Measurements from ENCODE around the gene BCAP29. TPM values are rescaled to one million over a fixed set of nuclear protein-coding genes. Genes with fewer than 3 reads are reported as not detected.

BCAP29 gene
- total RNA-seq, 1 experiment from 2014 or later, result 35.3 TPM

DNA sequence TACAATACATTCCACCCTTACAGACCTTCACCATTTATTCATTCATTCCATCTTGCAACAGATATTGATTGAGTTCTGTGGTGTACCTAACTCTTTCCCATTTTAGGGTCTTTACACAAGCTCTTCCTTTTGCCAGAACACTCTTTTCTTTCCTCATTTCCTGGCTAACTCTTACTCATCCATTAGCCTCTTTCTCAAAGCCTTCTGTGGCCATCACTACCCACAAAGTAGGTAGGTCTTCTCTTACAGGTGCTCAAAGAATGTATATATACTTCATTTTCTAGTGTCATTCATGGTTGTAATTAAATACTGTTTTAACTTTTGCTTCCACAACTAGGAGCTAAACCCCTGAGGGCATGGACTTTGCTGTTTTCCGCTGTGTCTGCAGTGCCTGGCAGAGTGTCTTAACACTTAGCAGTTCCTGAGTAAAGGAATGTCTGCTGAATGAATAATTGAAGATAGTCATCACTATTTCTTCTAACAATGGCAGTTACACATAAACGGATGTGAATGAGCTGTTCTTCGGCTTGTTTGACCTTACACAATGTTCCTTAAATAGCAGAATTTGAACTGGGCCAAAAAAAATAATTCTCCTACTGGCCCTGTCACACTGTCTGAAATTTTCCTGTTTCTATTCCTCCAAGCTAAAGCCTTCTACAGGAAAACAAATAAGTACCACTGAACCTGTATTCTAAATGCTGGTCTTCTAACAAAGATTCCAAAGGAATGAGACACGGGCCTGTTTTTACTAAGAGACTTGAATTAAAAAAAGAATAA is 15.1 kb downstream of the BCAP29 start:
- Histone ChIP-seq H3K36me3 (ENCODE audit: control insufficient read depth, insufficient read depth, low read length) (no peaks in the 10 kb centered on the region), H3K27me3 (replicated peaks; ENCODE audit: control insufficient read depth, insufficient read depth, low read length) (no peaks in the 10 kb centered on the region), H3K4me1 (no peaks in the 10 kb centered on the region), H3K4me3 (ENCODE audit: low read depth, low read length) (no peak overlapping the region), H3K9me3 (no peaks in the 10 kb centered on the region)
- Mint-ChIP-seq H3K27ac (ENCODE audit: unreplicated experiment) (no peak overlapping the region), H3K4me1 (ENCODE audit: low read depth, unreplicated experiment) (no peaks in the 10 kb centered on the region), H3K36me3 (ENCODE audit: insufficient read depth, unreplicated experiment) (peaks cover 5% of the 10 kb centered on the region), H3K9me3 (ENCODE audit: unreplicated experiment) (no peaks in the 10 kb centered on the region), H3K27me3 (ENCODE audit: insufficient read depth, unreplicated experiment) (no peaks in the 10 kb centered on the region), H3K4me3 (ENCODE audit: unreplicated experiment) (no peak overlapping the region)
- POLR2A ChIA-PET, result interaction anchor here (0.6 kb wide), 1 partner anchor 68 kb away, joined by 6 read pairs; no protein-coding TSS in a partner anchor
- CTCF ChIA-PET, result interaction anchor here (0.6 kb wide), 1 partner anchor 17 kb away, joined by 4 read pairs; no protein-coding TSS in a partner anchor
- TF ChIP-seq, protein P1, sequence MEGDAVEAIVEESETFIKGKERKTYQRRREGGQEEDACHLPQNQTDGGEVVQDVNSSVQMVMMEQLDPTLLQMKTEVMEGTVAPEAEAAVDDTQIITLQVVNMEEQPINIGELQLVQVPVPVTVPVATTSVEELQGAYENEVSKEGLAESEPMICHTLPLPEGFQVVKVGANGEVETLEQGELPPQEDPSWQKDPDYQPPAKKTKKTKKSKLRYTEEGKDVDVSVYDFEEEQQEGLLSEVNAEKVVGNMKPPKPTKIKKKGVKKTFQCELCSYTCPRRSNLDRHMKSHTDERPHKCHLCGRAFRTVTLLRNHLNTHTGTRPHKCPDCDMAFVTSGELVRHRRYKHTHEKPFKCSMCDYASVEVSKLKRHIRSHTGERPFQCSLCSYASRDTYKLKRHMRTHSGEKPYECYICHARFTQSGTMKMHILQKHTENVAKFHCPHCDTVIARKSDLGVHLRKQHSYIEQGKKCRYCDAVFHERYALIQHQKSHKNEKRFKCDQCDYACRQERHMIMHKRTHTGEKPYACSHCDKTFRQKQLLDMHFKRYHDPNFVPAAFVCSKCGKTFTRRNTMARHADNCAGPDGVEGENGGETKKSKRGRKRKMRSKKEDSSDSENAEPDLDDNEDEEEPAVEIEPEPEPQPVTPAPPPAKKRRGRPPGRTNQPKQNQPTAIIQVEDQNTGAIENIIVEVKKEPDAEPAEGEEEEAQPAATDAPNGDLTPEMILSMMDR (IDR thresholded peaks at IDR 0.05; ENCODE audit: insufficient read depth in 1 of 2, low read depth in 1 of 2, low read length in 1 of 2, severe bottlenecking in 1 of 2, unreplicated experiment in 1 of 2), result no peak
- intact Hi-C loops (cut with micrococcal nuclease; ENCODE audit: unreplicated experiment), result no loop called here
- no TSS peak for BruUV-seq (replicated peaks)
- DNase-seq, result no peak

DNA sequence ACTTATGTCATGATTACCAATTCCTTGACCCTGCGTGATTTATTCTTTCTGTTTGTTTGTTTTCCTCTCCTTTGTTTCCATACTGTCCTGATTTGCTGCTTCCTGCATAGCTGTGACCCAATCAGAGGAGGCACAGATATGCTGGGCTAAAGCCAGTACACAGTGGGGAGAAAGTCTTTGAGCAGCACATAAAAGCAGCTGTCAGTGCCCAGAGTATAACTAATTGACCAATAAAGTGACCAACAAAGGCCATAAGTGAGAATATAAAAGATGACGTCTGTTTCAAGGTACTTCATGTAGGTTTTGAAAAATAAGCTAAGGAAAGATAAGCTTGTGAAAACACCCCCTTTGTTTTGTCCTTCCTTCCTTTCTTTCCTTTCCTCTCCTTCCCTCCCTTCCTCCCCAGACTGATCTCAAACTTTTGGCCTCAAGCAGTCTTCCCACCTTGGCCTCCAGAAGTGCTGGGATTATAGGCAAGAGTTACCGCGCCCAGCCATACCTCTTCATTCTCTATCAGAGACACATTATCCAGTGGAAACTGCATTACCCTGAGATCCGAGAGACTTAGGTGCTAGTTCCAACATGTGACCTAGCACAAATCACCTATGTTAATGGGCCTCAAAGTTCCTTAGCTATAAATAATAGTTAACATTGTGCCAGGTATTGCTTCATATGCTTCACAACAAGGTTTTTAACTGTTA is 17.0 kb downstream of the BCAP29 start:
- ChIA-PET POLR2A (interaction anchor here (0.9 kb wide), 1 partner anchor 33 kb away, joined by 3 read pairs; the partner anchor contains the start of genes COG5 and DUS4L), CTCF (no interaction called here)
- H3K36me3 Mint-ChIP-seq (ENCODE audit: insufficient read depth, unreplicated experiment), result peaks cover 5% of the 10 kb centered on the region
- no peak overlapping the region for H3K4me3 Mint-ChIP-seq (ENCODE audit: unreplicated experiment)
- intact Hi-C loops (cut with micrococcal nuclease; ENCODE audit: unreplicated experiment), result no loop called here
- Histone ChIP-seq H3K4me1 (peaks cover 3% of the 10 kb centered on the region), H3K9me3 (no peaks in the 10 kb centered on the region), H3K4me3 (ENCODE audit: low read depth, low read length) (no peak overlapping the region), H3K36me3 (ENCODE audit: control insufficient read depth, insufficient read depth, low read length) (no peaks in the 10 kb centered on the region), H3K27me3 (replicated peaks; ENCODE audit: control insufficient read depth, insufficient read depth, low read length) (no peaks in the 10 kb centered on the region)
- no peak for DNase-seq
- no peaks in the 10 kb centered on the region for H3K4me1 Mint-ChIP-seq (ENCODE audit: low read depth, unreplicated experiment)
- no TSS peak for BruUV-seq (replicated peaks)
- H3K27me3 Mint-ChIP-seq (ENCODE audit: insufficient read depth, unreplicated experiment), result no peaks in the 10 kb centered on the region
- no peaks in the 10 kb centered on the region for H3K9me3 Mint-ChIP-seq (ENCODE audit: unreplicated experiment)
- TF ChIP-seq, protein P1 (IDR thresholded peaks at IDR 0.05; ENCODE audit: insufficient read depth in 1 of 2, low read depth in 1 of 2, low read length in 1 of 2, severe bottlenecking in 1 of 2, unreplicated experiment in 1 of 2), result no peak
- no peak overlapping the region for H3K27ac Mint-ChIP-seq (ENCODE audit: unreplicated experiment)

DNA sequence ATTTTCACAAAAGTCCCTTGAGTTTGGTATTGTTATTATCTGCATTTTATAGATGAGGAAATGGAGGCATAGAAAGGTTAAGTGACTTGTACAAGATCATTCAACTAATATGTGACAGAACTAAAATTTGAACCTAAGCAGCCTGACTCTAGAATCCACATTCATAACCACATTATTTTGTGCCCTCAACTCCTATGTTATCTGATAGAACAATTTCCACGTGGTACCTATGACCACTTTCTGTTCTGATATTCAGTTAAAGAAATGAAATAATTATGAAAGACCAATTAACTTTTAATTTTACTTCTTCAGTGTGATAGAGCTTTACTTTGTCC is 17.5 kb downstream of the BCAP29 start:
- Mint-ChIP-seq H3K4me1 (ENCODE audit: low read depth, unreplicated experiment) (no peaks in the 10 kb centered on the region), H3K27me3 (ENCODE audit: insufficient read depth, unreplicated experiment) (no peaks in the 10 kb centered on the region), H3K36me3 (ENCODE audit: insufficient read depth, unreplicated experiment) (peaks cover 2% of the 10 kb centered on the region), H3K27ac (ENCODE audit: unreplicated experiment) (no peak overlapping the region), H3K9me3 (ENCODE audit: unreplicated experiment) (no peaks in the 10 kb centered on the region), H3K4me3 (ENCODE audit: unreplicated experiment) (no peak overlapping the region)
- Histone ChIP-seq H3K9me3 (no peaks in the 10 kb centered on the region), H3K27me3 (replicated peaks; ENCODE audit: control insufficient read depth, insufficient read depth, low read length) (no peaks in the 10 kb centered on the region), H3K4me1 (peaks cover 8% of the 10 kb centered on the region), H3K36me3 (ENCODE audit: control insufficient read depth, insufficient read depth, low read length) (no peaks in the 10 kb centered on the region), H3K4me3 (ENCODE audit: low read depth, low read length) (no peak overlapping the region)
- TF ChIP-seq, protein P1 (IDR thresholded peaks at IDR 0.05; ENCODE audit: insufficient read depth in 1 of 2, low read depth in 1 of 2, low read length in 1 of 2, severe bottlenecking in 1 of 2, unreplicated experiment in 1 of 2), result no peak
- BruUV-seq (replicated peaks), result no TSS peak
- no peak for DNase-seq
- intact Hi-C loops (cut with micrococcal nuclease; ENCODE audit: unreplicated experiment), result no loop called here
- POLR2A ChIA-PET, result interaction anchor here (0.9 kb wide), 1 partner anchor 34 kb away, joined by 3 read pairs; the partner anchor contains the start of genes COG5 and DUS4L
- CTCF ChIA-PET, result no interaction called here
